CD4-positive, CD25-positive, alpha-beta regulatory T cell (primary cell): ENCODE results near the gene OR2G6. TPM values are rescaled to one million over a fixed set of nuclear protein-coding genes. Genes with fewer than 3 reads are reported as not detected.
"Not testable (repeated sequence)": the region's sequence is repeated elsewhere in the genome, so short reads cannot be mapped to it uniquely, and the experiment has no call there.

Source experiments
- ATAC-seq, 2 donors: fragments of 150-1000 bp; cut with Tn5 transposase; one replicate each; pipeline ENCODE4 v1.10.0; 2021; ENCODE audit warnings: low read depth in 2 of 2, moderate number of reproducible peaks in 2 of 2, moderate library complexity in 1 of 2
- DNase-seq, 3 donors: peaks; one replicate each; pipeline versions ENCODE4 v3.0.0 to v3.0.0-alpha.2; 2012 to 2022; ENCODE audit warnings: mixed read lengths in 1 of 3
- H3K27ac ChIP-seq: one replicate; pipeline ENCODE4 v1.7.0; 2013; ENCODE audit warnings: mild to moderate bottlenecking, low read length; ENCODE audit not compliant: insufficient read depth, poor library complexity, severe bottlenecking
- H3K27me3 ChIP-seq: one replicate; pipeline ENCODE4 v1.7.0; 2013; ENCODE audit warnings: low read length; ENCODE audit not compliant: control insufficient read depth, insufficient read depth
- H3K36me3 ChIP-seq: one replicate; pipeline ENCODE4 v1.7.0; 2013; ENCODE audit warnings: mild to moderate bottlenecking, low read length, moderate library complexity; ENCODE audit not compliant: control insufficient read depth, insufficient read depth
- H3K4me1 ChIP-seq: 2 replicates; pipeline ENCODE4 v1.7.0; 2013; ENCODE audit warnings: mild to moderate bottlenecking, low read length; ENCODE audit not compliant: insufficient read depth, control insufficient read depth, poor library complexity, severe bottlenecking
- H3K4me3 ChIP-seq: one replicate; pipeline ENCODE4 v1.7.0; 2013; ENCODE audit warnings: low read depth, mild to moderate bottlenecking, low read length, moderate library complexity
- H3K9me3 ChIP-seq, 2 experiments: 1 replicate in 1 of 2; 2 replicates in 1 of 2; pipeline ENCODE4 v1.7.0; 2013; ENCODE audit warnings: low read length in 2 of 2, mild to moderate bottlenecking in 1 of 2, moderate library complexity in 1 of 2; ENCODE audit not compliant: control insufficient read depth in 2 of 2
- H3K27ac Mint-ChIP-seq, 3 donors: one replicate each; pipeline ENCODE4 v1.8.0; 2020 to 2022; ENCODE audit warnings: mild to moderate bottlenecking in 3 of 3, mixed read lengths in 3 of 3, moderate library complexity in 2 of 3
- H3K27me3 Mint-ChIP-seq: one replicate; pipeline ENCODE4 v1.8.0; 2022; ENCODE audit warnings: mild to moderate bottlenecking, mixed read lengths
- H3K36me3 Mint-ChIP-seq: one replicate; pipeline ENCODE4 v1.8.0; 2020; ENCODE audit warnings: mixed read lengths
- H3K4me1 Mint-ChIP-seq, 4 donors: one replicate each; pipeline ENCODE4 v1.8.0; 2020 to 2022; ENCODE audit warnings: mixed read lengths in 4 of 4, mild to moderate bottlenecking in 1 of 4
- H3K4me3 Mint-ChIP-seq, 4 donors: one replicate each; pipeline ENCODE4 v1.8.0; 2020 to 2022; ENCODE audit warnings: mild to moderate bottlenecking in 4 of 4, mixed read lengths in 4 of 4, moderate library complexity in 3 of 4
- H3K9me3 Mint-ChIP-seq, 7 donors: one replicate each; pipeline ENCODE4 v1.8.0; 2020 to 2022; ENCODE audit warnings: mixed read lengths in 7 of 7, mild to moderate bottlenecking in 3 of 7, moderate library complexity in 2 of 7
- polyA plus RNA-seq, 4 donors: library from polyadenylated mRNA; unstranded; fragments of 300-500 nt; fragmentation: Illumina TruSeq; gene quantifications; one replicate each; pipeline ENCODE4 v1.2.3, GENCODE V29; 2021
- total RNA-seq: library from RNA; stranded (reverse); gene quantifications from one replicate; pipeline ENCODE4 v1.2.3, GENCODE V29; 2022

OR2G6 gene
- not detected for total RNA-seq
- polyA plus RNA-seq: not detected

DNA sequence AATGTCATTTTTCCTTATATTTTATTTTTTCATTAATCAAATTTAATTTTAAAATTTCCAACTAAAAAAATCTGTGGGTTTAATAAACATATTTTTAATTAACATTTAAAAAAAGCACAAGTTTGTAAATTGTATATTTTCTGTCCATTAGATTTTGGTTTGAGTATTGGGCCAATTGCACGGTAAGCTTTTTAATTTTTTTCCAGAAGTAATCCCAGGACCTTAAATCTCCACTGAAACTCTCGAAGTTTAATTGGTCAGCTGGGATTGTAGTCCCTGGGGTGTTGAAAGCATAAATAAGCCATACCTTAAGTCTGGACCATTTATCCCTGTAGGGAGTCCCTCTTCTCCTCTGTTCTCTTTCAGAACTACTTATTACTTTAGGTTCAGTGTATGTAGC is at the start of gene OR2G6:
TSS of gene OR2G6 (plus strand) at position 301 of the 400 bp plus-strand sequence. CDS start 13,574 bp downstream, outside the sequence.
- H3K9me3 Mint-ChIP-seq, H3K4me1 Mint-ChIP-seq, H3K4me3 ChIP-seq, H3K36me3 ChIP-seq, H3K27ac Mint-ChIP-seq, H3K27ac ChIP-seq, H3K4me3 Mint-ChIP-seq, H3K27me3 Mint-ChIP-seq, DNase-seq, H3K36me3 Mint-ChIP-seq, ATAC-seq, H3K27me3 ChIP-seq, H3K9me3 ChIP-seq, H3K4me1 ChIP-seq: not testable (repeated sequence)

DNA sequence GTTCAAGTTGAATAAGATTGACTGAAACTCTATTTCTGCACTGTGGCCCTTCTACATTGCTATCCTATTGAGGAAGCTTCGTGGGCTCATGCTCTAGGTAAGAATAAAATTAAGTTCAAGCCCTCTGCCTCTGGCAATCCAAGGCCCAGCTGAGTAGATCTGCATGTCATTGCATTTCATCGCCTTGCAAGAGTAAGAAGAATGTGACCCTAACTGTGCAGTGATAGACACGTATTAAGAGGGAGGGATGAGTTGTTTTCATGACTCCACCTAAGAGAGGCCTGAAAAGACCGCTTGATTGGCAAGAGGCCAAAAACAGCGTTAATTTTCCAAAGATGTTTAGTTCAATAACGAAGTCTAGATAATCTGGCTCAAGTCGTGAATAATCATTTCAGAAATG is 48.8 kb upstream of the OR2G6 start:
- peaks cover 0 to 19% (median 2%) of the 10 kb centered on the region in 7 donors for H3K9me3 Mint-ChIP-seq
- not testable (repeated sequence) for H3K27me3 ChIP-seq, ATAC-seq

DNA sequence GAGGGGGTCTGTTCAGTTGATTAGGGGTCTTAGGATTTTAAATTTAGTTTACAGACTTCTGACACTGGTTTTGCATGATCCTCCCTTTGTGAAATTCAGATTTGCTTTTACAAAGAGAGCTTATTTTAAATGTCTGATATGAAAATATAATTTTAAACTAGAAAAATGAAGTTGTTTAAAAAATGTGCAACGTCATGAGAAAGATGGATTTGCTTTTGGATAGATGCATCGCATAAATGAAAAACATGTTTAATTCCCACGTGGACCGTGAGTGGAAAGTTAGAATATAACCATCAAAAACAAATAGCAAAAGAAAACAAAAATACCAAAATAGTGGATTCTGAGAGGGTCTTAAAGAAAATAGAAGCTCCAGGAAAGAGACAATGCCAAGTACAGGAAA is 36.7 kb upstream of the OR2G6 start:
- no peak for DNase-seq
- no peak overlapping the region for H3K4me3 Mint-ChIP-seq
- ATAC-seq: no peak

More for the DNA sequence above, 48.8 kb upstream of the OR2G6 start:
- H3K27ac Mint-ChIP-seq, H3K36me3 ChIP-seq, H3K4me3 ChIP-seq, H3K27me3 Mint-ChIP-seq, H3K4me1 Mint-ChIP-seq, DNase-seq, H3K9me3 ChIP-seq, H3K27ac ChIP-seq, H3K4me1 ChIP-seq, H3K4me3 Mint-ChIP-seq, H3K36me3 Mint-ChIP-seq: not testable (repeated sequence)

DNA sequence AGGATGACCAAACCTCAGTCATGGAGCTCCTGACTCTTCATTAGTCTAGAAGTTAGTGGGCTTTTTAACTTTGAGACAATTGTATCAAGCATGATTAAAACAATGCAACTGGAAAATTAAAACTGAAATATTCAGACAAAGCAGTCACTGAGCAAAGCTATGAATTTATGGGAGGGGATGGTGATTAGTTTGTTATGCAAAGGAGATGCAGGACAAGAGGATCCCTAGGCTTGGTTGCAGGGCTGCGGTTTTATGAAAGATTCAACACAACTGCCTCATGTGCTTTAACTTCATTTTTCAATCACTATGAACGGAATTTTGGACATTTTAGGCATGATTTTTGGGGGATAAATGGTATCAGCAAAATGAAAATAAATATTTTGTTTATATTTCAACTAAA is 35.8 kb upstream of the OR2G6 start:
- not testable (repeated sequence) for H3K9me3 ChIP-seq, H3K4me1 Mint-ChIP-seq, H3K4me3 ChIP-seq, H3K27ac Mint-ChIP-seq, H3K36me3 ChIP-seq, H3K27ac ChIP-seq, H3K4me3 Mint-ChIP-seq, H3K27me3 ChIP-seq, H3K36me3 Mint-ChIP-seq, ATAC-seq, H3K4me1 ChIP-seq, H3K27me3 Mint-ChIP-seq, DNase-seq
- peaks cover 0 to 12% (median 0%) of the 10 kb centered on the region in 7 donors for H3K9me3 Mint-ChIP-seq

More for the DNA sequence above, 36.7 kb upstream of the OR2G6 start:
- no peaks in the 10 kb centered on the region for H3K4me1 ChIP-seq
- H3K27ac Mint-ChIP-seq: no peak overlapping the region
- H3K9me3 ChIP-seq: no peaks in the 10 kb centered on the region
- H3K27me3 ChIP-seq: no peaks in the 10 kb centered on the region
- no peak overlapping the region for H3K27ac ChIP-seq
- H3K36me3 Mint-ChIP-seq: peaks cover 7% of the 10 kb centered on the region
- no peaks in the 10 kb centered on the region for H3K27me3 Mint-ChIP-seq
- H3K36me3 ChIP-seq: no peaks in the 10 kb centered on the region
- H3K9me3 Mint-ChIP-seq: peaks cover 0 to 15% (median 1%) of the 10 kb centered on the region in 7 donors
- H3K4me3 ChIP-seq: no peak overlapping the region
- no peaks in the 10 kb centered on the region for H3K4me1 Mint-ChIP-seq

DNA sequence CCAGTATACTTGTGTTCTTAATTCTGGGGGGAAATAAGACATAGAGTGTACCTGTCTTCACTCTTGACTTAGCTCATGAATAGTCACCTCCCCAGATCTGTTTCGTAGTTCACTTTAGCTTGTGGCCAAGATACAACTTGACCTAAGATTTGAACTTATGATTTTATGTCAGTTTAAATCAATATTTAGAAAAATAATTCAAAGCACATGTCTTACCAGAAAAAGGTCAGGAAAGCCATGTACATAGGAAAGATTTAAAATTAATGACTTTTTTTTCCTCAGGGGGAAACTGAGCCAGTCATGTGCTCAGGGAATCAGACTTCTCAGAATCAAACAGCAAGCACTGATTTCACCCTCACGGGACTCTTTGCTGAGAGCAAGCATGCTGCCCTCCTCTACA is 34.8 kb upstream of the OR2G6 start, which contains the start of gene OR2T3:
TSS of gene OR2T3 (plus strand) at position 301 of the 400 bp plus-strand sequence. CDS start at position 301, 0 bp downstream.
- not testable (repeated sequence) for DNase-seq, H3K27ac ChIP-seq, ATAC-seq, H3K4me1 Mint-ChIP-seq, H3K9me3 Mint-ChIP-seq, H3K9me3 ChIP-seq, H3K36me3 Mint-ChIP-seq, H3K27me3 ChIP-seq, H3K27me3 Mint-ChIP-seq, H3K36me3 ChIP-seq, H3K4me1 ChIP-seq, H3K27ac Mint-ChIP-seq, H3K4me3 ChIP-seq, H3K4me3 Mint-ChIP-seq

DNA sequence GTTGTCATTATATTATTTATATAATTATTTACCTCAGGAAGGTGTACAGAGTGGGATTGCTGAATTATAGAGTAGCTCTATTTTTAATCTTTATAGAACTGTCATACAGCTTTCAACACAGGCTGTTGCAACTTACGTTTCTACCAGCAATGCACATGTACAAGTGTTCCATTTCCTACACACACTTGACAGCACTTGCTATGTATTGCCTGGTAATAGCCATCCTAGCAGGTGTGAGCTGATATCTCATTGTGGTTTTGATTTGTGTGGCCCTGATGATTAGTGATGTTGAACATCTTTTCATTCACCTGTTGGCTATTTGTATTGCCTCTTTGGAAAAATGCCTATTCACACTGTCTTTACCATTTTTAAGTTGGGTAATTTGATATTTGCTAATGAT is 32.2 kb upstream of the OR2G6 start:
- not testable (repeated sequence) for H3K9me3 ChIP-seq, H3K9me3 Mint-ChIP-seq, H3K4me1 ChIP-seq, H3K27me3 Mint-ChIP-seq, DNase-seq, ATAC-seq, H3K27ac ChIP-seq, H3K36me3 ChIP-seq, H3K4me3 ChIP-seq, H3K36me3 Mint-ChIP-seq, H3K4me3 Mint-ChIP-seq, H3K27ac Mint-ChIP-seq, H3K27me3 ChIP-seq
- H3K4me1 Mint-ChIP-seq: peaks cover 0 to 18% (median 4%) of the 10 kb centered on the region in 4 donors

DNA sequence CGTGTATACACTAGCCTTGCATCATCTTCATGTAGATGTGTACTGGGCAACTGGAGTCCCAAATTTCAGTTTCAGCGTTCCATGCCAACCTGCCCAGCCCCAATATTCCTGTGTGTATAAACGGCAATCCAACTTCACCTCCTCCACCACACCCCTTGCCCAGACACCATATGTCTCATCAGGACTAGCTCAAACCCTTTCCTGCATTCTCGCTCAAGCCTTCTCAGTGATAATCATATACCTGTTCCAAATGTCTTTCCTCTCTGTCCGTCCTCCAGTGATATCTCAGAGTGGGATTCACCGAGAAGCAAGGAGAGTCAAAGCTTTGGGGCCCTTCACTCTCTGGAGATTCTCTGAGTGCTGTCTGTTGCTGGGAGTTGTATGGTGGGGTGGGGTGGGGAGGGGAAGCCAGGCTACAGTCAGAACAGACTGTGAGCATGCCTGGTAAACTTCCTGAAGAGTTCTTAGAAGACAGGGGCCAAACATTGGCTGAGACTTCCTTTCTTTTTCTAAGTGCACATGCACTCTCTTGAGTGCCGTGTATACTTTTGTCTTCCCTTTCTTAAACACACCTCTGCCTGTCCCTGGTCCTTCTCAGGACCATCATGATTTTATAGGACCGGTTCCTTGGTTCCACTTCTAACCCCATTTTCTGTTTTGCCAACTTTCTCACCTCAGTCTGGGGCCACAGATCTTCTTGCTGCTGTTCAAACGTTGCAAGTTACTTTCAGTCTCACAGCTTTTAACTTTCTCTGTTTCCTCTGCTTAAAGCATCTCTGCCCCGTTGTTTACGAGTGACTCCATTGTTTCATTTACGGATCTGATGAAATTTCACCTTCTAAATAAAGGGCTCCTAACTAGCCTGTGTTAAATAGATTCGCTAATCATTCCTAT is 25.9 kb upstream of the OR2G6 start:
- Mint-ChIP-seq H3K27ac (peak overlapping the region; percentile 86 to 99 (median 96)), H3K4me3 (peak overlapping the region; percentile 74 to 93 (median 88)), H3K4me1 (peaks cover 8 to 28% (median 10%) of the 10 kb centered on the region in 4 donors)
- not testable (repeated sequence) for H3K36me3 Mint-ChIP-seq, H3K9me3 Mint-ChIP-seq, H3K4me1 ChIP-seq, H3K27me3 Mint-ChIP-seq, H3K9me3 ChIP-seq, H3K27me3 ChIP-seq, H3K36me3 ChIP-seq
- peak in 2 of 3 donors; percentile 14 to 67 for DNase-seq
- Histone ChIP-seq H3K4me3 (peak overlapping the region; percentile 77), H3K27ac (peak overlapping the region; percentile 47)
- ATAC-seq: peak; percentile 89 to 93

DNA sequence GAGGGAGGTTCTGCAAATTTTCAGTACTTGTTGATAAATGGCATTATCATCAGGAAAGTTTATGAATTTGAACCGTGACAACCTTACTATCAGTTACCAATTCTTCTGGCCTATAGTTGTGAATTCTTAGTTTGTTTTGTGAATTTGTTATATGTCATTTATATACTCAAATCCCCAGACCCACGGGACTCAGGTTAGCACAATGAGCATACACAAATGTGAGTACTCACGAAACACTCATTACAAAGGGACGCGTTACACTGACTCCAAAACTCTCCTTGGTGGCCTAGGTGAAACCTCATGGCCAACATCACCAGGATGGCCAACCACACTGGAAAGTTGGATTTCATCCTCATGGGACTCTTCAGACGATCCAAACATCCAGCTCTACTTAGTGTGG is 19.6 kb upstream of the OR2G6 start, which contains the start of gene OR2T5:
TSS of gene OR2T5 (plus strand) at position 301 of the 400 bp plus-strand sequence. CDS start at position 301, 0 bp downstream.
- DNase-seq, H3K27me3 Mint-ChIP-seq, H3K4me3 ChIP-seq, ATAC-seq, H3K9me3 Mint-ChIP-seq, H3K27ac ChIP-seq, H3K36me3 Mint-ChIP-seq, H3K4me1 ChIP-seq, H3K36me3 ChIP-seq, H3K27ac Mint-ChIP-seq, H3K4me1 Mint-ChIP-seq, H3K4me3 Mint-ChIP-seq, H3K27me3 ChIP-seq, H3K9me3 ChIP-seq: not testable (repeated sequence)
